WTC11 (cell line): ENCODE measurements around the gene KAT2B. TPM values are rescaled to one million over a fixed set of nuclear protein-coding genes. Genes with fewer than 3 reads are reported as not detected.

Experiments used
- ATAC-seq: fragments of 200-7000 bp; cut with Tn5 transposase; 2 replicates; pipeline ENCODE4 v1.10.0; 2021; ENCODE audit warnings: mild to moderate bottlenecking, moderate library complexity
- CTCF ChIA-PET: fragments of 300-600 bp; sonication (Branson Sonifier 250); formaldehyde crosslinking; loops from one replicate; lab custom pipeline; 2021; ENCODE audit warnings: antibody characterized with exemption; lab: Charles Lee
- POLR2A ChIA-PET: fragments of 350-600 bp; sonication (Branson Sonifier 250); formaldehyde crosslinking; loops from one replicate; lab custom pipeline; 2021; ENCODE audit warnings: antibody characterized with exemption; lab: Charles Lee
- DNase-seq: peaks from one replicate; pipeline ENCODE4 v3.0.0; 2021; ENCODE audit warnings: low spot score
- H3K27ac Mint-ChIP-seq: 2 replicates; pipeline ENCODE4 v1.8.0; 2021; ENCODE audit warnings: mixed read lengths
- H3K27me3 Mint-ChIP-seq: 2 replicates; pipeline ENCODE4 v1.8.0; 2021; ENCODE audit warnings: low read depth, mild to moderate bottlenecking, moderate library complexity, mixed read lengths
- H3K36me3 Mint-ChIP-seq: 2 replicates; pipeline ENCODE4 v1.8.0; 2021; ENCODE audit warnings: mixed read lengths
- H3K4me1 Mint-ChIP-seq: 2 replicates; pipeline ENCODE4 v1.8.0; 2022; ENCODE audit warnings: mixed read lengths
- H3K4me3 Mint-ChIP-seq: 2 replicates; pipeline ENCODE4 v1.8.0; 2021; ENCODE audit warnings: mild to moderate bottlenecking, moderate library complexity, mixed read lengths
- H3K9me3 Mint-ChIP-seq: 2 replicates; pipeline ENCODE4 v1.8.0; 2021; ENCODE audit warnings: mixed read lengths
- AFF4 ChIP-seq: sonication (generic); formaldehyde crosslinking; IDR thresholded peaks from 2 replicates; pipeline ENCODE4 v1.8.1; 2023; ENCODE audit warnings: mild to moderate bottlenecking, missing genetic modification reagents, borderline replicate concordance
- ATF1 ChIP-seq: sonication (generic); formaldehyde crosslinking; IDR thresholded peaks from 2 replicates; pipeline ENCODE4 v1.8.1; 2023; ENCODE audit warnings: mild to moderate bottlenecking, moderate library complexity, missing genetic modification reagents
- CREB1 ChIP-seq: sonication (generic); formaldehyde crosslinking; IDR thresholded peaks from 2 replicates; pipeline ENCODE4 v1.8.0; 2023; ENCODE audit warnings: mild to moderate bottlenecking, missing genetic modification reagents
- ELF4 ChIP-seq: sonication (generic); formaldehyde crosslinking; IDR thresholded peaks from 2 replicates; pipeline ENCODE4 v1.8.1; 2022; ENCODE audit warnings: low read depth, mild to moderate bottlenecking, moderate library complexity, missing genetic modification reagents
- EMX1 ChIP-seq: fragments of 250-450 bp; sonication (Bioruptor Pico); IDR thresholded peaks from 2 replicates; pipeline ENCODE4 v1.8.0; 2021; ENCODE audit warnings: mild to moderate bottlenecking
- ESRRA ChIP-seq: sonication (generic); formaldehyde crosslinking; IDR thresholded peaks from 2 replicates; pipeline ENCODE4 v1.8.1; 2022; ENCODE audit warnings: mild to moderate bottlenecking, missing genetic modification reagents, borderline replicate concordance
- FOXJ3 ChIP-seq: sonication (generic); formaldehyde crosslinking; IDR thresholded peaks from 2 replicates; pipeline ENCODE4 v1.9.0; 2021; ENCODE audit warnings: missing genetic modification reagents, mild to moderate bottlenecking, borderline replicate concordance
- GABPB1 ChIP-seq: sonication (generic); formaldehyde crosslinking; IDR thresholded peaks from 2 replicates; pipeline ENCODE4 v1.8.1; 2023; ENCODE audit warnings: mild to moderate bottlenecking, missing genetic modification reagents
- GRHL2 ChIP-seq: fragments of 250-450 bp; sonication (Bioruptor Pico); IDR thresholded peaks from 2 replicates; pipeline ENCODE4 v1.8.0; 2022; ENCODE audit warnings: mild to moderate bottlenecking, moderate library complexity; ENCODE audit not compliant: insufficient replicate concordance, severe bottlenecking
- HMGA2 ChIP-seq: fragments of 250-450 bp; sonication (Bioruptor Pico); IDR thresholded peaks from 2 replicates; pipeline ENCODE4 v1.4.0; 2021; ENCODE audit warnings: mild to moderate bottlenecking, moderate library complexity
- JAZF1 ChIP-seq: fragments of 250-450 bp; sonication (Bioruptor Pico); IDR thresholded peaks from 2 replicates; pipeline ENCODE4 v1.9.0; 2021; ENCODE audit warnings: moderate library complexity, mild to moderate bottlenecking, inconsistent platforms
- NFATC4 ChIP-seq: fragments of 250-450 bp; sonication (Bioruptor Pico); IDR thresholded peaks from 2 replicates; pipeline ENCODE4 v1.9.0; 2021; ENCODE audit warnings: mild to moderate bottlenecking
- NFE2L1 ChIP-seq: sonication (generic); formaldehyde crosslinking; IDR thresholded peaks from 2 replicates; pipeline ENCODE4 v1.8.1; 2023; ENCODE audit warnings: missing genetic modification reagents
- NR2C2 ChIP-seq: sonication (generic); formaldehyde crosslinking; IDR thresholded peaks from 2 replicates; pipeline ENCODE4 v1.8.0; 2022; ENCODE audit warnings: mild to moderate bottlenecking, missing genetic modification reagents
- NR3C1 ChIP-seq: sonication (generic); formaldehyde crosslinking; conservative IDR thresholded peaks from 2 replicates; pipeline ENCODE4 v1.8.1; 2023; ENCODE audit warnings: low read depth, mild to moderate bottlenecking, missing genetic modification reagents
- OVOL2 ChIP-seq: fragments of 250-450 bp; sonication (Bioruptor Pico); IDR thresholded peaks from 2 replicates; pipeline ENCODE4 v1.9.0; 2021; ENCODE audit warnings: mild to moderate bottlenecking, borderline replicate concordance
- PRRX2 ChIP-seq: fragments of 250-450 bp; sonication (Bioruptor Pico); IDR thresholded peaks from 2 replicates; pipeline ENCODE4 v1.8.0; 2021; ENCODE audit warnings: mild to moderate bottlenecking
- SMAD3 ChIP-seq: sonication (generic); formaldehyde crosslinking; IDR thresholded peaks from 2 replicates; pipeline ENCODE4 v1.8.0; 2022; ENCODE audit warnings: missing genetic modification reagents, mild to moderate bottlenecking, borderline replicate concordance
- SP1 ChIP-seq: sonication (generic); formaldehyde crosslinking; conservative IDR thresholded peaks from 2 replicates; pipeline ENCODE4 v1.8.1; 2022; ENCODE audit warnings: missing genetic modification reagents
- ZBTB43 ChIP-seq: sonication (generic); formaldehyde crosslinking; IDR thresholded peaks from 2 replicates; pipeline ENCODE4 v1.8.1; 2023; ENCODE audit warnings: mild to moderate bottlenecking, missing genetic modification reagents
- ZNF263 ChIP-seq: sonication (generic); formaldehyde crosslinking; IDR thresholded peaks from 2 replicates; pipeline ENCODE4 v1.8.1; 2022; ENCODE audit warnings: low read depth, mild to moderate bottlenecking, moderate library complexity, missing genetic modification reagents
- ZNF281 ChIP-seq: sonication (generic); formaldehyde crosslinking; IDR thresholded peaks from 2 replicates; pipeline ENCODE4 v1.8.0; 2023; ENCODE audit warnings: mild to moderate bottlenecking, missing genetic modification reagents
- total RNA-seq: library from RNA; stranded (reverse); gene quantifications from 3 replicates; pipeline ENCODE4 v1.2.3, GENCODE V29; 2021
- TF ChIP-seq, protein P1 (sequence below): fragments of 200-600 bp; IDR thresholded peaks from 2 replicates; pipeline ENCODE4 v1.8.0; 2022; ENCODE audit warnings: antibody characterized with exemption
- TF ChIP-seq, protein P2 (sequence below): sonication (generic); formaldehyde crosslinking; IDR thresholded peaks from 2 replicates; pipeline ENCODE4 v1.8.1; 2022; ENCODE audit warnings: mild to moderate bottlenecking, missing genetic modification reagents, moderate library complexity, borderline replicate concordance
- TF ChIP-seq, protein P3 (sequence below): sonication (generic); formaldehyde crosslinking; conservative IDR thresholded peaks from 2 replicates; pipeline ENCODE4 v1.8.1; 2022; ENCODE audit warnings: mild to moderate bottlenecking, missing genetic modification reagents

The KAT2B gene
- total RNA-seq, 1 experiment from 2014 or later = 2.7 TPM

- no peaks in the 10 kb centered on the region for H3K4me1 Mint-ChIP-seq
- ChIA-PET CTCF (no interaction called here), POLR2A (no interaction called here)
- ATAC-seq (no peak), DNase-seq (no peak)
- peaks cover 6% of the 10 kb centered on the region for H3K9me3 Mint-ChIP-seq
- H3K27ac Mint-ChIP-seq = no peak overlapping the region
- no peaks in the 10 kb centered on the region for H3K27me3 Mint-ChIP-seq
- TF ChIP-seq JAZF1 = no peak
- TF ChIP-seq PRRX2 (CRISPR knock-in tag) = no peak
- TF ChIP-seq GABPB1 (CRISPR knock-in tag) = no peak
- no peak for TF ChIP-seq ZBTB43 (CRISPR knock-in tag)
- no peak for TF ChIP-seq ESRRA
- TF ChIP-seq, protein P1, sequence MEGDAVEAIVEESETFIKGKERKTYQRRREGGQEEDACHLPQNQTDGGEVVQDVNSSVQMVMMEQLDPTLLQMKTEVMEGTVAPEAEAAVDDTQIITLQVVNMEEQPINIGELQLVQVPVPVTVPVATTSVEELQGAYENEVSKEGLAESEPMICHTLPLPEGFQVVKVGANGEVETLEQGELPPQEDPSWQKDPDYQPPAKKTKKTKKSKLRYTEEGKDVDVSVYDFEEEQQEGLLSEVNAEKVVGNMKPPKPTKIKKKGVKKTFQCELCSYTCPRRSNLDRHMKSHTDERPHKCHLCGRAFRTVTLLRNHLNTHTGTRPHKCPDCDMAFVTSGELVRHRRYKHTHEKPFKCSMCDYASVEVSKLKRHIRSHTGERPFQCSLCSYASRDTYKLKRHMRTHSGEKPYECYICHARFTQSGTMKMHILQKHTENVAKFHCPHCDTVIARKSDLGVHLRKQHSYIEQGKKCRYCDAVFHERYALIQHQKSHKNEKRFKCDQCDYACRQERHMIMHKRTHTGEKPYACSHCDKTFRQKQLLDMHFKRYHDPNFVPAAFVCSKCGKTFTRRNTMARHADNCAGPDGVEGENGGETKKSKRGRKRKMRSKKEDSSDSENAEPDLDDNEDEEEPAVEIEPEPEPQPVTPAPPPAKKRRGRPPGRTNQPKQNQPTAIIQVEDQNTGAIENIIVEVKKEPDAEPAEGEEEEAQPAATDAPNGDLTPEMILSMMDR = no peak
- no peak for TF ChIP-seq NFATC4
- no peak for TF ChIP-seq CREB1 (CRISPR knock-in tag)
- TF ChIP-seq NR3C1 (CRISPR knock-in tag) = no peak
- TF ChIP-seq, protein P2, sequence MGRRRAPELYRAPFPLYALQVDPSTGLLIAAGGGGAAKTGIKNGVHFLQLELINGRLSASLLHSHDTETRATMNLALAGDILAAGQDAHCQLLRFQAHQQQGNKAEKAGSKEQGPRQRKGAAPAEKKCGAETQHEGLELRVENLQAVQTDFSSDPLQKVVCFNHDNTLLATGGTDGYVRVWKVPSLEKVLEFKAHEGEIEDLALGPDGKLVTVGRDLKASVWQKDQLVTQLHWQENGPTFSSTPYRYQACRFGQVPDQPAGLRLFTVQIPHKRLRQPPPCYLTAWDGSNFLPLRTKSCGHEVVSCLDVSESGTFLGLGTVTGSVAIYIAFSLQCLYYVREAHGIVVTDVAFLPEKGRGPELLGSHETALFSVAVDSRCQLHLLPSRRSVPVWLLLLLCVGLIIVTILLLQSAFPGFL (CRISPR knock-in tag) = no peak
- no peak for TF ChIP-seq NFE2L1 (CRISPR knock-in tag)
- H3K36me3 Mint-ChIP-seq = no peaks in the 10 kb centered on the region
- H3K4me3 Mint-ChIP-seq = no peak overlapping the region
Measured at GRCh38 chr3:19997502-19997901, 42.7 kb upstream of the KAT2B start.

DNA sequence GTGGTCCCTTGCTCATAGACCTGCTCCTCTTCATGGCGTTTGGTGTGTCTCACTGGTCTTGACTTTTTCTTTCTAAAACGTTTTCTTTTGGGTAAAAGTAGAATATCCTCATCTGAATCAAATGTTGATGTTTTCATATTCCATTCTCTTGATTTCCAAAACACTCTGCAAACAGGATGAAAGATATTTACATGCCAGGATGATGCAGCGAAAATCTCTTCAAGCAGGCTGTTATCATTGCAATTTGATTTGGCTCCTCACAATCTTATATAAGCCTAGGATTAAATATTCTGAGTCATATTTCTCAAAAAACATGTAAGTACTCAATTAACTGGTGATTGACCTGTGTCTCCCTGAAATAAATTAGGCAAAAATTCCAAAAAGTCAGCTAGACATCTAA lies 38.3 kb upstream of the KAT2B start:
- DNase-seq = no peak
- POLR2A ChIA-PET = no interaction called here
- H3K27me3 Mint-ChIP-seq = no peaks in the 10 kb centered on the region
- H3K27ac Mint-ChIP-seq = no peak overlapping the region
- H3K4me1 Mint-ChIP-seq = no peaks in the 10 kb centered on the region
- H3K36me3 Mint-ChIP-seq = no peaks in the 10 kb centered on the region
- TF ChIP-seq SMAD3 = no peak
- no peak for TF ChIP-seq ATF1
- no peak for TF ChIP-seq AFF4 (CRISPR knock-in tag)
- TF ChIP-seq FOXJ3 (CRISPR knock-in tag) = no peak
- TF ChIP-seq ZNF281 (CRISPR knock-in tag) = no peak
- TF ChIP-seq, protein P3, sequence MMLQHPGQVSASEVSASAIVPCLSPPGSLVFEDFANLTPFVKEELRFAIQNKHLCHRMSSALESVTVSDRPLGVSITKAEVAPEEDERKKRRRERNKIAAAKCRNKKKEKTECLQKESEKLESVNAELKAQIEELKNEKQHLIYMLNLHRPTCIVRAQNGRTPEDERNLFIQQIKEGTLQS (CRISPR knock-in tag) = no peak
- no peak for TF ChIP-seq ZNF263
- TF ChIP-seq HMGA2 (CRISPR knock-in tag) = no peak
- TF ChIP-seq ESRRA = no peak
- TF ChIP-seq ELF4 = no peak
- TF ChIP-seq GRHL2 (CRISPR knock-in tag) = no peak
- no peak for TF ChIP-seq NR2C2 (CRISPR knock-in tag)
- TF ChIP-seq, protein P2 (CRISPR knock-in tag) = no peak
- TF ChIP-seq OVOL2 = no peak
- TF ChIP-seq SP1 (CRISPR knock-in tag) = no peak
- TF ChIP-seq EMX1 (CRISPR knock-in tag) = no peak
- ATAC-seq = no peak
- CTCF ChIA-PET = no interaction called here
- no peak overlapping the region for H3K4me3 Mint-ChIP-seq
- peaks cover 6% of the 10 kb centered on the region for H3K9me3 Mint-ChIP-seq
